DOHH2 (cell line): ENCODE measurements around the gene RASGRF1.

Source experiments
- H3F3A ChIP-seq: fragments of 200-600 bp; sonication (generic), shearing (Covaris generic); 2 replicates; pipeline ENCODE4 v1.6.0; 2016; ENCODE audit warnings: antibody characterized with exemption, mild to moderate bottlenecking; ENCODE audit not compliant: control insufficient read depth, insufficient read depth
- H3K27ac ChIP-seq: fragments of 200-600 bp; sonication (generic); 2 replicates; pipeline ENCODE4 v1.5.1; 2014; ENCODE audit warnings: low read depth, mild to moderate bottlenecking, low read length, moderate library complexity
- H3K27me3 ChIP-seq: fragments of 200-600 bp; sonication (generic); 2 replicates; pipeline ENCODE4 v1.6.1; 2014; ENCODE audit warnings: mild to moderate bottlenecking, low read length, mixed read lengths; ENCODE audit not compliant: control insufficient read depth
- H3K36me3 ChIP-seq: fragments of 200-600 bp; sonication (generic); 2 replicates; pipeline ENCODE4 v1.6.1; 2014; ENCODE audit warnings: mild to moderate bottlenecking, low read length, moderate library complexity, mixed read lengths; ENCODE audit not compliant: control insufficient read depth
- H3K4me1 ChIP-seq: fragments of 200-600 bp; sonication (generic); 2 replicates; pipeline ENCODE4 v1.6.1; 2014; ENCODE audit warnings: mild to moderate bottlenecking, low read length, mixed read lengths; ENCODE audit not compliant: control insufficient read depth
- H3K4me2 ChIP-seq: fragments of 200-600 bp; sonication (generic); 2 replicates; pipeline ENCODE4 v1.6.0; 2014; ENCODE audit warnings: mild to moderate bottlenecking, low read length, moderate library complexity
- H3K4me3 ChIP-seq: fragments of 200-600 bp; sonication (generic); 2 replicates; pipeline ENCODE4 v1.5.1; 2014; ENCODE audit warnings: mild to moderate bottlenecking, low read length, mixed read lengths
- H3K79me2 ChIP-seq: fragments of 200-600 bp; sonication (generic); 2 replicates; pipeline ENCODE4 v1.6.1; 2014; ENCODE audit warnings: mild to moderate bottlenecking, low read length, mixed read lengths; ENCODE audit not compliant: control insufficient read depth
- H3K9me2 ChIP-seq: fragments of 200-600 bp; sonication (generic); replicated peaks from 2 replicates; pipeline ENCODE4 v1.6.1; 2014; ENCODE audit warnings: mild to moderate bottlenecking, low read length, mixed read lengths; ENCODE audit not compliant: control insufficient read depth
- H3K9me3 ChIP-seq: fragments of 200-600 bp; sonication (generic); 2 replicates; pipeline ENCODE4 v1.6.1; 2014; ENCODE audit warnings: antibody characterized with exemption, low read length, mixed read lengths; ENCODE audit not compliant: control insufficient read depth, insufficient read depth
- H4K20me1 ChIP-seq: fragments of 200-600 bp; sonication (generic); 2 replicates; pipeline ENCODE4 v1.6.0; 2014; ENCODE audit warnings: low read depth, mild to moderate bottlenecking, antibody characterized with exemption, low read length, moderate library complexity; ENCODE audit not compliant: control insufficient read depth, insufficient read depth
- EZH2phosphoT487 ChIP-seq: fragments of 200-600 bp; sonication (generic); IDR thresholded peaks from 2 replicates; pipeline ENCODE4 v1.6.1; 2017; ENCODE audit warnings: borderline replicate concordance, mild to moderate bottlenecking, antibody characterized with exemption, low read length, moderate library complexity, mixed read lengths
- TF ChIP-seq, protein P1 (sequence below): fragments of 200-600 bp; sonication (generic); IDR thresholded peaks from one replicate; pipeline ENCODE4 v1.5.1; 2014; ENCODE audit warnings: antibody characterized with exemption, mild to moderate bottlenecking, low read depth, low read length; ENCODE audit not compliant: poor library complexity, severe bottlenecking

The RASGRF1 gene

GRCh38 chr15:78938658-78939488 is 151.7 kb downstream of the RASGRF1 start:
- peak overlapping the region; percentile 86 for H3K4me2 ChIP-seq
- H4K20me1 ChIP-seq, result peaks cover 6% of the 10 kb centered on the region; the same call in 1 of the 2 replicates
- peak overlapping the region; percentile 97 for H3K27ac ChIP-seq
- H3K79me2 ChIP-seq, result peaks cover 63% of the 10 kb centered on the region
- no peaks in the 10 kb centered on the region for H3K9me3 ChIP-seq
- H3K27me3 ChIP-seq, result no peaks in the 10 kb centered on the region
- peak overlapping the region; percentile 72 for H3K4me3 ChIP-seq
- peaks cover 86% of the 10 kb centered on the region for H3K36me3 ChIP-seq
- H3K9me2 ChIP-seq, result no peaks in the 10 kb centered on the region
- TF ChIP-seq EZH2phosphoT487, result no peak
- TF ChIP-seq, protein P1, sequence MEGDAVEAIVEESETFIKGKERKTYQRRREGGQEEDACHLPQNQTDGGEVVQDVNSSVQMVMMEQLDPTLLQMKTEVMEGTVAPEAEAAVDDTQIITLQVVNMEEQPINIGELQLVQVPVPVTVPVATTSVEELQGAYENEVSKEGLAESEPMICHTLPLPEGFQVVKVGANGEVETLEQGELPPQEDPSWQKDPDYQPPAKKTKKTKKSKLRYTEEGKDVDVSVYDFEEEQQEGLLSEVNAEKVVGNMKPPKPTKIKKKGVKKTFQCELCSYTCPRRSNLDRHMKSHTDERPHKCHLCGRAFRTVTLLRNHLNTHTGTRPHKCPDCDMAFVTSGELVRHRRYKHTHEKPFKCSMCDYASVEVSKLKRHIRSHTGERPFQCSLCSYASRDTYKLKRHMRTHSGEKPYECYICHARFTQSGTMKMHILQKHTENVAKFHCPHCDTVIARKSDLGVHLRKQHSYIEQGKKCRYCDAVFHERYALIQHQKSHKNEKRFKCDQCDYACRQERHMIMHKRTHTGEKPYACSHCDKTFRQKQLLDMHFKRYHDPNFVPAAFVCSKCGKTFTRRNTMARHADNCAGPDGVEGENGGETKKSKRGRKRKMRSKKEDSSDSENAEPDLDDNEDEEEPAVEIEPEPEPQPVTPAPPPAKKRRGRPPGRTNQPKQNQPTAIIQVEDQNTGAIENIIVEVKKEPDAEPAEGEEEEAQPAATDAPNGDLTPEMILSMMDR, result no peak
- peaks cover 48% of the 10 kb centered on the region for H3K4me1 ChIP-seq
- peaks cover 39% of the 10 kb centered on the region for H3F3A ChIP-seq

- H3K27ac ChIP-seq, result peak overlapping the region; percentile 97
These were observed 153.3 kb downstream of the RASGRF1 start for GRCh38 chr15:78937132-78937739.

GRCh38 chr15:78934655-78935023 is 155.9 kb downstream of the RASGRF1 start:
- Histone ChIP-seq H3F3A (peaks cover 13% of the 10 kb centered on the region), H3K36me3 (peaks cover 94% of the 10 kb centered on the region), H3K27me3 (no peaks in the 10 kb centered on the region), H3K4me2 (no peak overlapping the region), H3K9me2 (no peaks in the 10 kb centered on the region), H3K9me3 (no peaks in the 10 kb centered on the region), H3K4me3 (no peak overlapping the region), H3K27ac (no peak overlapping the region), H3K79me2 (peaks cover 28% of the 10 kb centered on the region), H3K4me1 (peaks cover 19% of the 10 kb centered on the region), H4K20me1 (peaks cover 6% of the 10 kb centered on the region; the same call in 1 of the 2 replicates)
- TF ChIP-seq EZH2phosphoT487, result no peak
- TF ChIP-seq, protein P1, result no peak

More at GRCh38 chr15:78937132-78937739, 153.3 kb downstream of the RASGRF1 start:
- H3K36me3 ChIP-seq, result peaks cover 86% of the 10 kb centered on the region
- H3K9me3 ChIP-seq, result no peaks in the 10 kb centered on the region
- peaks cover 46% of the 10 kb centered on the region for H3K79me2 ChIP-seq
- TF ChIP-seq EZH2phosphoT487, result no peak
- TF ChIP-seq, protein P1, result no peak
- peaks cover 39% of the 10 kb centered on the region for H3K4me1 ChIP-seq
- H3K4me2 ChIP-seq, result no peak overlapping the region
- no peaks in the 10 kb centered on the region for H3K27me3 ChIP-seq
- H3K9me2 ChIP-seq, result no peaks in the 10 kb centered on the region
- H4K20me1 ChIP-seq, result peaks cover 6% of the 10 kb centered on the region; the same call in 1 of the 2 replicates
- peaks cover 30% of the 10 kb centered on the region for H3F3A ChIP-seq
- H3K4me3 ChIP-seq, result no peak overlapping the region
